ENCODE data around the gene STEAP3. TPM values are rescaled to one million over a fixed set of nuclear protein-coding genes. Genes with fewer than 3 reads are reported as not detected.

The STEAP3 gene
- total RNA-seq, 1 donor from 2014 or later = 38.8 TPM

DNA sequence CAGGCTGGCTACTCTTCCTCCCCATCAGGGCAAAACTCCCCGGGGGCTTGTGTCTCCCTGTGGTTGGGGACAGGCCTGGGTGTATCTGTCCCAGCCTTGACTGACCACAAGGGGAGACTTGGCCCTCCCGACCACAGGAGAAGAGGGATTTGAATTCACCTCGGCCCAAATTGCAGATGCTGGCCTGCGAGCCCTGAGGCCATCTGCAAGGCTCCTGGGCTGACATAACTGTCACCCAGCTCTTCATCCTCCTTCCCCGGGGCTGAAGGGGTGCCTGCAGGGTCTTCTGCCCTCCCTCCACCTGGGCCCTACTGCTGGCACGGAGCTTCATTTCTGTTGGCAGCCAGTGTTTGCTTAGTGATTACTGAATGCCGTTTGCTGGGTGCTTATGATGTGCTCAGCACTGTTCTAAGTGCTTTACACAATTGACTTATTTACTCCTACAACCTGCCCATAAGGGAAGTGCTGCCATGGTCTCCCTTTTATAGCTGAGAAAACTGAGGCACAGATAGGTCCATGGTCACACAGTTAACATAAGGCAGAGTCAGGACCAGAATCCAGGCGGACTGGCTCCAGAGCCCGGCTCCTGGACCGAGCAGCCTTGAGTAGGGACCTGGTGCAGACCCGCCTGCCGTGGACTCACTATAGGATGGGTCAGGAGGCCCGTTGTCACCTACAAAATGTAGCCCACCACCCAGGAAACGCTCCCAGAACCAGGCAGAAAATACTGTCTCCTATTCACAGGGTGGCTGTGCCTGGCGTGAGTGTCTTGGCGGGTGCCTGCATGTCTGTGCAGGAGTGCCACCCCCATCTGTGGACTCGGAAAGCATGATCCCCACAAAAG lies 18.9 kb downstream of the STEAP3 start:
- Mint-ChIP-seq H3K27ac (ENCODE audit: unreplicated experiment) (no peak overlapping the region), H3K36me3 (ENCODE audit: low read depth, unreplicated experiment) (peaks cover 18% of the 10 kb centered on the region), H3K9me3 (ENCODE audit: unreplicated experiment) (no peaks in the 10 kb centered on the region), H3K4me1 (ENCODE audit: low read depth, unreplicated experiment) (peaks cover 33% of the 10 kb centered on the region), H3K4me3 (ENCODE audit: unreplicated experiment) (no peak overlapping the region), H3K27me3 (ENCODE audit: low read depth, unreplicated experiment) (no peaks in the 10 kb centered on the region)
- DNase-seq (ENCODE audit: low read depth) (no peak), FAIRE-seq (no peak)
- H3K4me3 ChIP-seq (ENCODE audit: insufficient read depth, low read depth, low read length) = no peak overlapping the region
- no peaks in the 10 kb centered on the region for H3K27me3 ChIP-seq (ENCODE audit: insufficient read depth, low read length)
- H3K4me1 ChIP-seq (ENCODE audit: insufficient read depth, low read length) = peaks cover 17% of the 10 kb centered on the region
- no peak overlapping the region for H2AFZ ChIP-seq (ENCODE audit: low read depth, low read length)
- no peak overlapping the region for H3K27ac ChIP-seq (ENCODE audit: low read depth, low read length)
- H3K79me2 ChIP-seq (ENCODE audit: insufficient read depth, low read length) = peaks cover 17% of the 10 kb centered on the region
- no peak overlapping the region for H3K4me2 ChIP-seq (ENCODE audit: low read length)
- no peak overlapping the region for H3K9ac ChIP-seq (ENCODE audit: low read length)
- peaks cover 3% of the 10 kb centered on the region for H3K9me3 ChIP-seq (ENCODE audit: insufficient read depth, low read depth, low read length)
- TF ChIP-seq, protein P1, sequence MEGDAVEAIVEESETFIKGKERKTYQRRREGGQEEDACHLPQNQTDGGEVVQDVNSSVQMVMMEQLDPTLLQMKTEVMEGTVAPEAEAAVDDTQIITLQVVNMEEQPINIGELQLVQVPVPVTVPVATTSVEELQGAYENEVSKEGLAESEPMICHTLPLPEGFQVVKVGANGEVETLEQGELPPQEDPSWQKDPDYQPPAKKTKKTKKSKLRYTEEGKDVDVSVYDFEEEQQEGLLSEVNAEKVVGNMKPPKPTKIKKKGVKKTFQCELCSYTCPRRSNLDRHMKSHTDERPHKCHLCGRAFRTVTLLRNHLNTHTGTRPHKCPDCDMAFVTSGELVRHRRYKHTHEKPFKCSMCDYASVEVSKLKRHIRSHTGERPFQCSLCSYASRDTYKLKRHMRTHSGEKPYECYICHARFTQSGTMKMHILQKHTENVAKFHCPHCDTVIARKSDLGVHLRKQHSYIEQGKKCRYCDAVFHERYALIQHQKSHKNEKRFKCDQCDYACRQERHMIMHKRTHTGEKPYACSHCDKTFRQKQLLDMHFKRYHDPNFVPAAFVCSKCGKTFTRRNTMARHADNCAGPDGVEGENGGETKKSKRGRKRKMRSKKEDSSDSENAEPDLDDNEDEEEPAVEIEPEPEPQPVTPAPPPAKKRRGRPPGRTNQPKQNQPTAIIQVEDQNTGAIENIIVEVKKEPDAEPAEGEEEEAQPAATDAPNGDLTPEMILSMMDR (IDR thresholded peaks at IDR 0.05; ENCODE audit: insufficient read depth, low read depth, low read length) = no peak
- no peak for TF ChIP-seq EZH2 (IDR thresholded peaks at IDR 0.05; ENCODE audit: insufficient read depth, low read length)
- peaks cover 7% of the 10 kb centered on the region for H3K36me3 ChIP-seq (ENCODE audit: insufficient read depth, low read length)
- no peaks in the 10 kb centered on the region for H4K20me1 ChIP-seq (ENCODE audit: insufficient read depth, low read length)

DNA sequence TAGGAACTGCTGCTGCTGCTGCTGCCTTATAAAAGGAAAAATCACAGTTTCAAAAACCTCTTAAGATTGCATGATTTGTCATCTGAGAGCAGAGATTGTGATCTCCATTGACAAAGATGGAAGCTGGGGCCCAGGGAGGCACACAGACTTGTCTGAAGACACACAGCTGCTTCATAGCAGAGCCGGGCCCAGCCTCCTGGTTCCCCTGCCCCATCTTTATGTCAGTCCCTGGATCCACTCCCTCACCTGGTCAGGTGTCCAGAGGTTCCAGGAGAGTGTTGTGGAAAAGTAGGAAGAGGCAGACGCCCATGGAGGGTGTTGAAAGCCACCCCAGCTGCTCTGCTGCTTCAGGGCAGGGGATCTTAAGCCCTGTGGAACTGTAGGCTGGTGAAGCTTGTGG lies 20.0 kb downstream of the STEAP3 start:
- peaks cover 28% of the 10 kb centered on the region for H3K4me1 ChIP-seq (ENCODE audit: insufficient read depth, low read length)
- no peak overlapping the region for H3K9ac ChIP-seq (ENCODE audit: low read length)
- no peaks in the 10 kb centered on the region for H4K20me1 ChIP-seq (ENCODE audit: insufficient read depth, low read length)
- TF ChIP-seq EZH2 (IDR thresholded peaks at IDR 0.05; ENCODE audit: insufficient read depth, low read length) = no peak
- H3K4me1 Mint-ChIP-seq (ENCODE audit: low read depth, unreplicated experiment) = peaks cover 30% of the 10 kb centered on the region
- no peak overlapping the region for H3K27ac Mint-ChIP-seq (ENCODE audit: unreplicated experiment)
- FAIRE-seq (no peak), DNase-seq (ENCODE audit: low read depth) (no peak)
- no peaks in the 10 kb centered on the region for H3K9me3 Mint-ChIP-seq (ENCODE audit: unreplicated experiment)
- no peaks in the 10 kb centered on the region for H3K27me3 ChIP-seq (ENCODE audit: insufficient read depth, low read length)
- H3K4me3 ChIP-seq (ENCODE audit: insufficient read depth, low read depth, low read length) = no peak overlapping the region
- H3K36me3 ChIP-seq (ENCODE audit: insufficient read depth, low read length) = peaks cover 7% of the 10 kb centered on the region
- no peak overlapping the region for H3K4me3 Mint-ChIP-seq (ENCODE audit: unreplicated experiment)
- H2AFZ ChIP-seq (ENCODE audit: low read depth, low read length) = no peak overlapping the region
- peaks cover 17% of the 10 kb centered on the region for H3K79me2 ChIP-seq (ENCODE audit: insufficient read depth, low read length)
- H3K36me3 Mint-ChIP-seq (ENCODE audit: low read depth, unreplicated experiment) = peaks cover 20% of the 10 kb centered on the region
- peaks cover 3% of the 10 kb centered on the region for H3K9me3 ChIP-seq (ENCODE audit: insufficient read depth, low read depth, low read length)
- no peaks in the 10 kb centered on the region for H3K27me3 Mint-ChIP-seq (ENCODE audit: low read depth, unreplicated experiment)
- H3K27ac ChIP-seq (ENCODE audit: low read depth, low read length) = no peak overlapping the region
- no peak overlapping the region for H3K4me2 ChIP-seq (ENCODE audit: low read length)

GRCh38 chr2:119245076-119245840 lies 21.6 kb downstream of the STEAP3 start:
- DNase-seq (ENCODE audit: low read depth) (no peak), FAIRE-seq (no peak)
- Histone ChIP-seq H3K4me1 (ENCODE audit: insufficient read depth, low read length) (peaks cover 31% of the 10 kb centered on the region), H3K79me2 (ENCODE audit: insufficient read depth, low read length) (peaks cover 10% of the 10 kb centered on the region), H3K4me2 (ENCODE audit: low read length) (no peak overlapping the region), H3K36me3 (ENCODE audit: insufficient read depth, low read length) (peaks cover 7% of the 10 kb centered on the region), H3K4me3 (ENCODE audit: insufficient read depth, low read depth, low read length) (no peak overlapping the region), H2AFZ (ENCODE audit: low read depth, low read length) (no peak overlapping the region), H3K27me3 (ENCODE audit: insufficient read depth, low read length) (no peaks in the 10 kb centered on the region), H3K27ac (ENCODE audit: low read depth, low read length) (no peak overlapping the region), H3K9ac (ENCODE audit: low read length) (no peak overlapping the region), H3K9me3 (ENCODE audit: insufficient read depth, low read depth, low read length) (peaks cover 3% of the 10 kb centered on the region), H4K20me1 (ENCODE audit: insufficient read depth, low read length) (no peaks in the 10 kb centered on the region)
- H3K4me1 Mint-ChIP-seq (ENCODE audit: low read depth, unreplicated experiment) = peaks cover 28% of the 10 kb centered on the region
- TF ChIP-seq, protein P1 (IDR thresholded peaks at IDR 0.05; ENCODE audit: insufficient read depth, low read depth, low read length) = no peak
- TF ChIP-seq EZH2 (IDR thresholded peaks at IDR 0.05; ENCODE audit: insufficient read depth, low read length) = no peak
- peaks cover 26% of the 10 kb centered on the region for H3K36me3 Mint-ChIP-seq (ENCODE audit: low read depth, unreplicated experiment)
- no peaks in the 10 kb centered on the region for H3K27me3 Mint-ChIP-seq (ENCODE audit: low read depth, unreplicated experiment)
- H3K9me3 Mint-ChIP-seq (ENCODE audit: unreplicated experiment) = no peaks in the 10 kb centered on the region
- H3K27ac Mint-ChIP-seq (ENCODE audit: unreplicated experiment) = no peak overlapping the region
- no peak overlapping the region for H3K4me3 Mint-ChIP-seq (ENCODE audit: unreplicated experiment)

Measured in astrocyte (in vitro differentiated cells and primary cell).